Endothelial cell of umbilical vein (primary cell): ENCODE data around the gene ITM2B. TPM values are rescaled to one million over a fixed set of nuclear protein-coding genes. Genes with fewer than 3 reads are reported as not detected.

Experiments used
- BruUV-seq: library from RNA; stranded (reverse); fragments of 400-500 nt; replicated peaks from 2 replicates; lab custom pipeline; 2021; lab: Mats Ljungman, UMichigan
- CTCF ChIA-PET: fragments of 300-600, 350-600 bp; sonication (Branson Sonifier 250); formaldehyde crosslinking; loops from one replicate; lab custom pipeline; 2021; ENCODE audit warnings: antibody characterized with exemption, inconsistent platforms; lab: Charles Lee
- POLR2A ChIA-PET: fragments of 300-600, 350-600 bp; sonication (Branson Sonifier 250); formaldehyde crosslinking; loops from one replicate; lab custom pipeline; 2021; ENCODE audit warnings: antibody characterized with exemption, inconsistent platforms; lab: Charles Lee
- DNase-seq: peaks from one replicate; pipeline ENCODE4 v3.0.0-alpha.2; 2011; ENCODE audit warnings: low read depth, low spot score
- FAIRE-seq: peaks from 2 replicates; lab custom pipeline; 2011; peaks lifted over from hg19 to GRCh38; lab: Jason Lieb, UNC
- H2AFZ ChIP-seq: 2 replicates; pipeline ENCODE4 v1.6.0; 2012; ENCODE audit warnings: low read depth, low read length, control low read depth, inconsistent platforms
- H3K27ac ChIP-seq: 2 replicates; pipeline ENCODE4 v1.5.1; 2011; ENCODE audit warnings: low read depth, mild to moderate bottlenecking, control low read depth, low read length, moderate library complexity; ENCODE audit not compliant: insufficient read depth
- H3K27me3 ChIP-seq, 2 experiments: 2 replicates each; pipeline versions ENCODE4 v1.6.0 to v1.6.1; 2011; ENCODE audit warnings: low read length in 2 of 2, mixed read lengths in 1 of 2; ENCODE audit not compliant: control insufficient read depth in 2 of 2, insufficient read depth in 2 of 2
- H3K36me3 ChIP-seq, 2 experiments: 2 replicates in 1 of 2; 3 replicates in 1 of 2; pipeline ENCODE4 v1.5.1; 2011; ENCODE audit warnings: low read length in 2 of 2, mild to moderate bottlenecking in 1 of 2, moderate library complexity in 1 of 2; ENCODE audit not compliant: control insufficient read depth in 2 of 2, insufficient read depth in 2 of 2; ENCODE audit errors: extremely low read depth in 1 of 2
- H3K4me1 ChIP-seq: 3 replicates; pipeline ENCODE4 v1.5.1; 2011; ENCODE audit warnings: mild to moderate bottlenecking, low read length; ENCODE audit not compliant: control insufficient read depth, insufficient read depth; ENCODE audit errors: extremely low read depth
- H3K4me2 ChIP-seq: 2 replicates; pipeline ENCODE4 v1.6.1; 2011; ENCODE audit warnings: low read length, control low read depth, mixed read lengths; ENCODE audit not compliant: insufficient read depth
- H3K4me3 ChIP-seq, 3 experiments: fragments of 200-600 bp in 1 of 3; sonication (generic), shearing (Covaris generic) in 1 of 3; replicated peaks in 1 of 3; 2 replicates each; pipeline ENCODE4 v1.5.1; 2011 to 2016; ENCODE audit warnings: control low read depth in 3 of 3, low read length in 3 of 3, mild to moderate bottlenecking in 2 of 3, inconsistent platforms in 1 of 3, low read depth in 1 of 3, moderate library complexity in 1 of 3; ENCODE audit not compliant: insufficient read depth in 1 of 3
- H3K79me2 ChIP-seq: 2 replicates; pipeline ENCODE4 v1.6.0; 2012; ENCODE audit warnings: low read length, inconsistent platforms; ENCODE audit not compliant: control insufficient read depth, insufficient read depth
- H3K9ac ChIP-seq: replicated peaks from 2 replicates; pipeline ENCODE3; 2011; ENCODE audit warnings: low read length, control low read depth; ENCODE audit not compliant: insufficient read depth; ENCODE audit errors: extremely low read depth
- H3K9me1 ChIP-seq: replicated peaks from 3 replicates; pipeline ENCODE4 v1.6.0; 2011; ENCODE audit warnings: mild to moderate bottlenecking, low read length; ENCODE audit not compliant: control insufficient read depth, insufficient read depth; ENCODE audit errors: extremely low read depth
- H3K9me3 ChIP-seq: replicated peaks from 2 replicates; pipeline ENCODE4 v1.5.1; 2012; ENCODE audit warnings: low read length, inconsistent platforms; ENCODE audit not compliant: control insufficient read depth, insufficient read depth
- H4K20me1 ChIP-seq: replicated peaks from 2 replicates; pipeline ENCODE3; 2011; ENCODE audit warnings: mild to moderate bottlenecking, low read length; ENCODE audit not compliant: control insufficient read depth, insufficient read depth; ENCODE audit errors: extremely low read depth
- EZH2 ChIP-seq: IDR thresholded peaks from 2 replicates; pipeline ENCODE4 v1.6.1; 2012; ENCODE audit warnings: borderline replicate concordance, low read depth, mild to moderate bottlenecking, moderate library complexity, low read length, inconsistent platforms; ENCODE audit not compliant: severe bottlenecking
- FOS ChIP-seq: IDR thresholded peaks from 2 replicates; pipeline ENCODE4 v1.6.1; 2011; ENCODE audit warnings: mild to moderate bottlenecking, low read length, moderate library complexity, borderline replicate concordance; ENCODE audit not compliant: insufficient read depth
- GATA2 ChIP-seq: IDR thresholded peaks from 2 replicates; pipeline ENCODE4 v1.7.0; 2011; ENCODE audit warnings: low read depth, mild to moderate bottlenecking, moderate library complexity, mixed read lengths, low read length; ENCODE audit not compliant: insufficient read length, insufficient read depth
- JUN ChIP-seq: IDR thresholded peaks from 2 replicates; pipeline ENCODE4 v1.6.1; 2011; ENCODE audit warnings: borderline replicate concordance, low read depth; ENCODE audit not compliant: insufficient read length, insufficient read depth
- MYC ChIP-seq: IDR thresholded peaks from one replicate; pipeline ENCODE4 v1.6.1; 2011; ENCODE audit warnings: mild to moderate bottlenecking, low read depth, low read length
- POLR2A ChIP-seq: IDR thresholded peaks from 2 replicates; pipeline ENCODE4 v1.6.1; 2012; ENCODE audit warnings: low read depth, mild to moderate bottlenecking, control low read depth, low read length
- POLR2AphosphoS5 ChIP-seq: IDR thresholded peaks from 2 replicates; pipeline ENCODE4 v1.6.1; 2012; ENCODE audit warnings: low read depth, mild to moderate bottlenecking, control low read depth, low read length, moderate library complexity; ENCODE audit not compliant: insufficient read depth
- dilution Hi-C: fragments of 300-500 bp; cut with MboI; formaldehyde crosslinking; loops from one replicate; pipeline ENCODE4 v1.15.0; 2019; ENCODE audit warnings: low sequenced_read_pairs; ENCODE audit not compliant: extremely low pct_ligation_motif_present
- intact Hi-C: fragments of 100-400 bp; cut with micrococcal nuclease; formaldehyde crosslinking; loops from one replicate; pipeline ENCODE4 v1.10.0; 2022
- polyA plus RNA-seq, 4 experiments: library from polyadenylated mRNA; depleted of rRNA in 3 of 4; stranded (reverse) in 3 of 4; unstranded in 1 of 4; fragments of >200 nt; gene quantifications; 2 replicates each; pipeline versions ENCODE4 v1.2.1 to v1.2.3, GENCODE V29; 2011 to 2012; ENCODE audit warnings: missing spikeins in 1 of 4
- total RNA-seq: library from RNA; stranded (reverse); gene quantifications from 2 replicates; pipeline ENCODE4 v1.2.3, GENCODE V29; 2021
- TF ChIP-seq, protein P1 (sequence below): IDR thresholded peaks from 2 replicates; pipeline ENCODE4 v1.6.1; 2011; ENCODE audit not compliant: insufficient read depth, insufficient read length
- TF ChIP-seq, protein P2 (sequence below), 2 donors: IDR thresholded peaks; 1 replicate in 1 of 2; 2 replicates in 1 of 2; pipeline ENCODE4 v1.5.1; 2011; ENCODE audit warnings: low read length in 2 of 2, mild to moderate bottlenecking in 2 of 2, moderate library complexity in 2 of 2, control low read depth in 1 of 2, inconsistent platforms in 1 of 2, low read depth in 1 of 2; ENCODE audit not compliant: insufficient read depth in 1 of 2; ENCODE audit errors: extremely low read depth in 1 of 2

The ITM2B gene
- total and polyA plus RNA-seq, 2 donors (not counting 3 experiments of a cell fraction or from before 2014, with no cell fraction given) = 150 to 271 TPM

DNA sequence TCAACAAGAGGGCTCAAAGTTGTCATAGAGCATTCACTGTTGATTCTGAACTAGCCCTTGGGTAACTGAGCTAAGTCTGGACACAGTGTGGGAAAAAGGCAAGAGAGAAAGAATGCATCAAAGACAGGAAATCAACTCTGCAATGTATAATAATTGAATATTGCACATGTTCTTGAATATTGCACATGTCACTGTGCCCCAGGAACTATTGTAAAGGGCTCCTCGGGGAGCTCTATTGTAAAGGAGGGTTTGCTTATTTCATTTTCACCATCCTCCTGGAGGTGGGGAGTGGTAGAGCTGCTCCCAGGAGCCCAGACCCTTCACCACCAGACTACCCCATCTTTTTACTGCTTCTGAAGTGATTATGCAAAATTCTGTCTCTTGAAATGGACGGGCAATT is 44.4 kb upstream of the ITM2B start:
- dilution Hi-C loops = no loop called here
- no peak overlapping the region for H3K27ac ChIP-seq
- FAIRE-seq = no peak
- H3K27me3 ChIP-seq = peaks cover 3 to 5% of the 10 kb centered on the region in 2 experiments
- H3K79me2 ChIP-seq = no peaks in the 10 kb centered on the region
- CTCF ChIA-PET = no interaction called here
- BruUV-seq = no TSS peak
- no peaks in the 10 kb centered on the region for H3K36me3 ChIP-seq
- DNase-seq = no peak
- no peaks in the 10 kb centered on the region for H3K4me1 ChIP-seq
- POLR2A ChIA-PET = no interaction called here
- no peaks in the 10 kb centered on the region for H3K9me3 ChIP-seq
- no peaks in the 10 kb centered on the region for H4K20me1 ChIP-seq
- H3K4me2 ChIP-seq = no peak overlapping the region
- no peak overlapping the region for H3K9ac ChIP-seq
- intact Hi-C loops = no loop called here
- H3K4me3 ChIP-seq = no peak overlapping the region
- TF ChIP-seq EZH2 (no peak), GATA2 (no peak), JUN (no peak), POLR2A (no peak), FOS (no peak), MYC (no peak), POLR2AphosphoS5 (no peak)
- TF ChIP-seq, protein P1, sequence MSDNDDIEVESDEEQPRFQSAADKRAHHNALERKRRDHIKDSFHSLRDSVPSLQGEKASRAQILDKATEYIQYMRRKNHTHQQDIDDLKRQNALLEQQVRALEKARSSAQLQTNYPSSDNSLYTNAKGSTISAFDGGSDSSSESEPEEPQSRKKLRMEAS = no peak
- TF ChIP-seq, protein P2, sequence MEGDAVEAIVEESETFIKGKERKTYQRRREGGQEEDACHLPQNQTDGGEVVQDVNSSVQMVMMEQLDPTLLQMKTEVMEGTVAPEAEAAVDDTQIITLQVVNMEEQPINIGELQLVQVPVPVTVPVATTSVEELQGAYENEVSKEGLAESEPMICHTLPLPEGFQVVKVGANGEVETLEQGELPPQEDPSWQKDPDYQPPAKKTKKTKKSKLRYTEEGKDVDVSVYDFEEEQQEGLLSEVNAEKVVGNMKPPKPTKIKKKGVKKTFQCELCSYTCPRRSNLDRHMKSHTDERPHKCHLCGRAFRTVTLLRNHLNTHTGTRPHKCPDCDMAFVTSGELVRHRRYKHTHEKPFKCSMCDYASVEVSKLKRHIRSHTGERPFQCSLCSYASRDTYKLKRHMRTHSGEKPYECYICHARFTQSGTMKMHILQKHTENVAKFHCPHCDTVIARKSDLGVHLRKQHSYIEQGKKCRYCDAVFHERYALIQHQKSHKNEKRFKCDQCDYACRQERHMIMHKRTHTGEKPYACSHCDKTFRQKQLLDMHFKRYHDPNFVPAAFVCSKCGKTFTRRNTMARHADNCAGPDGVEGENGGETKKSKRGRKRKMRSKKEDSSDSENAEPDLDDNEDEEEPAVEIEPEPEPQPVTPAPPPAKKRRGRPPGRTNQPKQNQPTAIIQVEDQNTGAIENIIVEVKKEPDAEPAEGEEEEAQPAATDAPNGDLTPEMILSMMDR (IDR thresholded peaks at IDR 0.05; ENCODE audit: extremely low read depth in 1 of 2, insufficient read depth in 1 of 2, low read depth in 1 of 2, low read length in 2 of 2) = no peak
- no peak overlapping the region for H2AFZ ChIP-seq
- H3K9me1 ChIP-seq = no peaks in the 10 kb centered on the region
